GM21360 (cell line): Measurements from ENCODE around the gene URM1.
"Not testable (repeated sequence)": the region's sequence is repeated elsewhere in the genome, so short reads cannot be mapped to it uniquely, and the experiment has no call there.

Experiments
- ATAC-seq: cut with Tn5 transposase; IDR thresholded peaks from one replicate; pipeline ENCODE4 v1.9.1; 2021; ENCODE audit warnings: mild to moderate bottlenecking, moderate library complexity; ENCODE audit not compliant: unreplicated experiment

The URM1 gene

GRCh38 chr9:128370752-128371629, at the start of gene URM1:
Gene URM1 (plus strand): TSS chr9:128371374. CDS start chr9:128371381, 7 bp downstream.
- ATAC-seq: peak; percentile 72

- peak; percentile 14 for ATAC-seq
Observed at GRCh38 chr9:128321879-128322403, 49.2 kb upstream of the URM1 start.

GRCh38 chr9:128322404-128323211, 48.6 kb upstream of the URM1 start, which contains the start of the genes COQ4 and TRUB2:
Gene COQ4 (plus strand): TSS chr9:128322839. CDS start chr9:128322859, 20 bp downstream.
Gene TRUB2 (minus strand): TSS chr9:128322447. CDS start chr9:128322408, 39 bp downstream.
- peak; percentile 71 for ATAC-seq

GRCh38 chr9:128323212-128323730, 47.9 kb upstream of the URM1 start:
- ATAC-seq: no peak

- no peak for ATAC-seq
Observed at GRCh38 chr9:128323791-128324190, 47.4 kb upstream of the URM1 start.

- ATAC-seq: no peak
Observed at GRCh38 chr9:128324401-128324800, 46.8 kb upstream of the URM1 start.

- no peak for ATAC-seq
Observed at GRCh38 chr9:128325629-128326028, 45.5 kb upstream of the URM1 start.

GRCh38 chr9:128333451-128333869, 37.7 kb upstream of the URM1 start:
- no peak for ATAC-seq

- no peak for ATAC-seq
Observed at GRCh38 chr9:128335161-128335560, 36.0 kb upstream of the URM1 start.

- no peak for ATAC-seq
Observed at GRCh38 chr9:128335914-128336313, 35.3 kb upstream of the URM1 start.

- ATAC-seq: no peak
Observed at GRCh38 chr9:128337936-128338335, 33.2 kb upstream of the URM1 start.

- not testable (repeated sequence) for ATAC-seq
Observed at GRCh38 chr9:128338852-128339614, 32.1 kb upstream of the URM1 start.

GRCh38 chr9:128339761-128340690, 31.1 kb upstream of the URM1 start, which contains the start of gene SLC27A4:
Gene SLC27A4 (plus strand): TSS chr9:128340527. CDS start chr9:128343133, 2,606 bp downstream.
- peak; percentile 64 for ATAC-seq

GRCh38 chr9:128340691-128341434, 30.3 kb upstream of the URM1 start:
- no peak for ATAC-seq

GRCh38 chr9:128341435-128341849, 29.7 kb upstream of the URM1 start:
- no peak for ATAC-seq

GRCh38 chr9:128342971-128343680, 28.0 kb upstream of the URM1 start:
- ATAC-seq: no peak

- ATAC-seq: no peak
Observed at GRCh38 chr9:128343855-128344254, 27.3 kb upstream of the URM1 start.
